B cell (primary cell): ENCODE data around the gene CTCFL.

Source experiments
- EZH2 ChIP-seq: IDR thresholded peaks from 2 replicates; pipeline ENCODE4 v1.6.1; 2012; ENCODE audit warnings: borderline replicate concordance, low read depth, mild to moderate bottlenecking, moderate library complexity, low read length; ENCODE audit not compliant: insufficient read depth, poor library complexity, severe bottlenecking
- TF ChIP-seq, protein P1 (sequence below): fragments of 200-600 bp; IDR thresholded peaks from one replicate; pipeline ENCODE4 v1.8.0; 2022; ENCODE audit warnings: antibody characterized with exemption, mild to moderate bottlenecking

DNA sequence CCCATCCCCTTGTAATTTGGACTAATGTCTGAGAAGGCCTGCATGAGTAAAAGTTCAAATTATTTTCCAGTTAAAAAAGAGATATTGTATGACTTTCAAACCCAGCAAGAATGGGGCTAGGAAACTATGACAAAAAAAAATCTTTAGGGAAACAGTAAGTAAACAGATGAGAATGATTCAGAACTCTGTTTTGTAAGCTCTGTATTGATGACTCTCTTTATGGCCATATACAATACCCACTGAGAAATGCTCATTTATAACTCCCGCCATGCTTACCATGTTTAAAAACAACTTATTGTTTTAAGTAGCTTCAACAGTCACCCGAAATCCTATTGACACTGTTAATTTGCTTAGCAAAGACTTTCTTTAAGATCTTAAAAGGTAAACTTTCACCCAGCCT lies 18.8 kb upstream of the CTCFL start:
- TF ChIP-seq, protein P1, sequence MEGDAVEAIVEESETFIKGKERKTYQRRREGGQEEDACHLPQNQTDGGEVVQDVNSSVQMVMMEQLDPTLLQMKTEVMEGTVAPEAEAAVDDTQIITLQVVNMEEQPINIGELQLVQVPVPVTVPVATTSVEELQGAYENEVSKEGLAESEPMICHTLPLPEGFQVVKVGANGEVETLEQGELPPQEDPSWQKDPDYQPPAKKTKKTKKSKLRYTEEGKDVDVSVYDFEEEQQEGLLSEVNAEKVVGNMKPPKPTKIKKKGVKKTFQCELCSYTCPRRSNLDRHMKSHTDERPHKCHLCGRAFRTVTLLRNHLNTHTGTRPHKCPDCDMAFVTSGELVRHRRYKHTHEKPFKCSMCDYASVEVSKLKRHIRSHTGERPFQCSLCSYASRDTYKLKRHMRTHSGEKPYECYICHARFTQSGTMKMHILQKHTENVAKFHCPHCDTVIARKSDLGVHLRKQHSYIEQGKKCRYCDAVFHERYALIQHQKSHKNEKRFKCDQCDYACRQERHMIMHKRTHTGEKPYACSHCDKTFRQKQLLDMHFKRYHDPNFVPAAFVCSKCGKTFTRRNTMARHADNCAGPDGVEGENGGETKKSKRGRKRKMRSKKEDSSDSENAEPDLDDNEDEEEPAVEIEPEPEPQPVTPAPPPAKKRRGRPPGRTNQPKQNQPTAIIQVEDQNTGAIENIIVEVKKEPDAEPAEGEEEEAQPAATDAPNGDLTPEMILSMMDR: no peak
- no peak for TF ChIP-seq EZH2
